Activated T-helper 17 cell treated with anti-CD3 and anti-CD28 coated beads, Interleukin-2, amount 50 U/mL, for 72 hours (primary cell): ENCODE data around the gene TP73. TPM values are rescaled to one million over a fixed set of nuclear protein-coding genes. Genes with fewer than 3 reads are reported as not detected.

ENCODE experiments used
- ATAC-seq: fragments of 150-1000 bp; cut with Tn5 transposase; replicated peaks from 2 replicates; pipeline ENCODE4 v1.10.0; 2021; ENCODE audit warnings: mild to moderate bottlenecking, moderate library complexity
- H3K27ac Mint-ChIP-seq: one replicate; pipeline ENCODE4 v1.8.0; 2022; ENCODE audit warnings: mixed read lengths
- H3K27me3 Mint-ChIP-seq: one replicate; pipeline ENCODE4 v1.8.0; 2022; ENCODE audit warnings: mixed read lengths
- H3K36me3 Mint-ChIP-seq: one replicate; pipeline ENCODE4 v1.8.0; 2022; ENCODE audit warnings: low read depth, mild to moderate bottlenecking, mixed read lengths
- H3K4me1 Mint-ChIP-seq: one replicate; pipeline ENCODE4 v1.8.0; 2022; ENCODE audit warnings: mixed read lengths
- H3K4me3 Mint-ChIP-seq: one replicate; pipeline ENCODE4 v1.8.0; 2022; ENCODE audit warnings: mild to moderate bottlenecking, mixed read lengths
- H3K9me3 Mint-ChIP-seq: one replicate; pipeline ENCODE4 v1.8.0; 2022; ENCODE audit warnings: mixed read lengths
- total RNA-seq, 2 donors: library from RNA; stranded (reverse); gene quantifications; one replicate each; pipeline ENCODE4 v1.2.3, GENCODE V29; 2022

Gene TP73
- total RNA-seq, 2 donors from 2014 or later = 0.95 to 1.1 TPM

DNA sequence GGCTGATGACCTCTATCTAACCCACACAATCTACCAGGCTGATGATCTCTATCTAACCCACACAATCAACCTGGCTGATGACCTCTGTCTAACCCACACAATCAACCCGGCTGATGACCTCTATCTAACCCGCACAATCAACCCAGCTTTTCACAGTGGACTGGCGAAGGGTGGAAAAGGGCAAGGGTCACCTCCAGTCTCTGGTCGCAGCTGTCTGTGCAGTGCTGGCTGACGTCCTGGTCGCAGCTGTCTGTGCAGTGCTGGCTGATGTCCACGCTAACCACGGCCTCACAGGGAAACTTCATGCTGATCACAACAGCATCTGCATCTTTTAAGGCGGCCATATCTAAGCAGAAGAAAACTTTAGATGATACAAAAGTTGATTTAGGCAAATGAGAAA, 87.7 kb downstream of the TP73 start:
- H3K4me1 Mint-ChIP-seq = peaks cover 1% of the 10 kb centered on the region
- no peak overlapping the region for H3K27ac Mint-ChIP-seq
- no peaks in the 10 kb centered on the region for H3K27me3 Mint-ChIP-seq
- no peak for ATAC-seq
- no peaks in the 10 kb centered on the region for H3K9me3 Mint-ChIP-seq
- no peak overlapping the region for H3K4me3 Mint-ChIP-seq
- H3K36me3 Mint-ChIP-seq = peaks cover 21% of the 10 kb centered on the region

DNA sequence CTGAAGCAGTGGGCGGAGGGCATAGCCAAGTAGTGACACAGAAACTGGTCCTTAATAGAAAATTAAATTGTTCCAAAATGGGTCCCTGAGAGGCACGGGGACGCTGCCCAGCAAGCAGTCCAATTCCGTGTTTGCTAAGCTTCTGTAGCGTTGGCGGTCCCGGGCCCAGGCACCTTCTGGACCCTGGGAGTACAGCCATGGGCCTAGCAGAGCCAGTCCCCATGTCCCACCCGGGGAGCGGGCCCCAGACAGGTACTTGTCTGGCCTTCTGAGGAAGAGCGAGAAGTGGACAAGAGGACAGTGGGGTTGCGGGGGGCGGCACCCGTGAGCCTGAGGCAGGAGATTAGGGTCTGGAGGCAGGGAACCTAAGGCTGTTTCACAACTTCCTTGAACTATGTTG, 88.4 kb downstream of the TP73 start:
- H3K36me3 Mint-ChIP-seq = peaks cover 20% of the 10 kb centered on the region
- H3K27ac Mint-ChIP-seq = no peak overlapping the region
- no peaks in the 10 kb centered on the region for H3K27me3 Mint-ChIP-seq
- ATAC-seq = no peak
- no peaks in the 10 kb centered on the region for H3K9me3 Mint-ChIP-seq
- H3K4me3 Mint-ChIP-seq = no peak overlapping the region
- peaks cover 8% of the 10 kb centered on the region for H3K4me1 Mint-ChIP-seq

DNA sequence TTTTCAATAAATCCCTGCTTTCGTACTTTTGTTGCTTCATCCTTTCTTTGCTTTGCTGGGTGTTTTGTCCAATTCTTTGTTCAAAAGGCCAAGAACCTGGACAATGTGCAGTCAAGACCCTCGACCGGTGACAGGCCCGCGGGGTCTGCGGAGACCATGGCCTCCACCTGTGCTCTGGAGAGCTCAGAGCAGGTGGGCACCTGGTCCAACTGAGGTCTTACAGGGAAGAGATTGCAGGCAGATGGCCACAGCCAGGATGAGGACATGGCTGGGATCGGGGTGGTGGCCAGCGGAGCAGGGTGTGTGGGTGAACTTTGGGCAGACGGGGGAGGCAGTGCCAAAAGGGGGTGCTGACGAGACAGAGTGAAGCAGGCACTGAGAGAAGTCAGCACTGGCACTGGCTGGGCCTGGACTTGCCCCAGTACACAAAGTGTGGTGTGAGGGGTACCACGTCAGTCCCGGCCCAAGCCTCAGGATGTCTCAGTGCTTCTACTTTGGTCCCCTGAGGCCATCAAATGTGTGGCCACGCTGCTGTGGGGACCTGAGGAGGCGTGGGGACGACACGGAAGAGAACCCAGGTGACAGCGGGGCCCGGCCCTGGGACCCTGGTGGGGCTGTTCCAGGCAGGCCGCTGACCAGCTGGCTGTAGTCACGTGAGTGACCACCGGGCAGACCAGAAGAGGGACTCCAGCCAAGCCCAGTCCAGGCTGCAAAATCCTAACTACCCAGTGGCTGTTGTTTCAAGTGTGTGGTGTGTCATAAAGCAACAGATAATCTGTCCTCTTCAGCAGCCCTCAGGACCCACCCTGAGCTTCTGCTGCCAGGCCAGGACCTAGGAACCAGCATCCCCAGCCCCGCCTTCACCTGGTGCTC, 89.5 kb downstream of the TP73 start:
- Mint-ChIP-seq H3K4me1 (peaks cover 12% of the 10 kb centered on the region), H3K4me3 (no peak overlapping the region), H3K27ac (no peak overlapping the region), H3K27me3 (no peaks in the 10 kb centered on the region), H3K9me3 (no peaks in the 10 kb centered on the region), H3K36me3 (peaks cover 14% of the 10 kb centered on the region)
- no peak for ATAC-seq

DNA sequence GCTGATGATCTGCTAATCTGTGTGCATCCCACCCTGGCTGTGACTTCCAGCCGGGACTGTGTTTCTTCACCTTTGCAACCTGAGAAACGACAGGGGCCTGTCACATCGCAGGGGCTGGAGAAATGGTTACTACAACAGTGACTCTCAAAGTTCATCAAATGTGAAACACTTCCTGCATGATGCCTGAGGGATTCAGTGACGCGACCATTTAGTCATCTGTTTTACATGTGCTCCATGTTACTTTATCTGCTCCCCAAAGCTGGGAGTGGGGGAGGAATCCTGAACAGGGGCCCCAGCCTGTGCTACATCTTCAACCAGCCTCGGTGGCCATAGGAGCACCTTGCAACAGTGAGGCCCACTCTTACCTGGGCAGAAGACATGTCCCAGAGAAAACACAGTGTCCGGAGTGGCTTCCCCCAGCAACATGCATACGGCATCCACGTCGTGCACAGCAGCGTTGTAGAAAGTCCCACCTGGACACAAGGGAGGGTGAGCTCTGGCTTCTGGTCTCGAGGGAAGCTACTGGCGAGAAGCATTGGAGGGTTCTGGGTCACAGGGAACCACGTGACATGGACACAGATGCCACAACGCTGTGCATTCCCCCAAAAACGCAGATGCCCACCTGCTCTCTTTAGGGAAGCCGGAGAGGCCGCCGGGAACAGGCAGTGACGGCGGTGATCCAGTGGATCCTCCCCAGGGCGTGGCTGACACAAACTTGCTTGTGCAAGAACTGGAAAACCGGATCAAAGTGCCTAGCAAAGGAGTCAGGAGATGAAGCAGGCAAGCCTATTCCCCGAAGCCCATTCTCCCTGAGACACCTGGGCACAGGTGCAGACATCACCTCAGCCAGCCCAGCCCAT, 90.4 kb downstream of the TP73 start:
- H3K27me3 Mint-ChIP-seq = no peaks in the 10 kb centered on the region
- H3K36me3 Mint-ChIP-seq = peaks cover 6% of the 10 kb centered on the region
- H3K9me3 Mint-ChIP-seq = no peaks in the 10 kb centered on the region
- H3K27ac Mint-ChIP-seq = no peak overlapping the region
- peaks cover 12% of the 10 kb centered on the region for H3K4me1 Mint-ChIP-seq
- no peak for ATAC-seq
- no peak overlapping the region for H3K4me3 Mint-ChIP-seq

DNA sequence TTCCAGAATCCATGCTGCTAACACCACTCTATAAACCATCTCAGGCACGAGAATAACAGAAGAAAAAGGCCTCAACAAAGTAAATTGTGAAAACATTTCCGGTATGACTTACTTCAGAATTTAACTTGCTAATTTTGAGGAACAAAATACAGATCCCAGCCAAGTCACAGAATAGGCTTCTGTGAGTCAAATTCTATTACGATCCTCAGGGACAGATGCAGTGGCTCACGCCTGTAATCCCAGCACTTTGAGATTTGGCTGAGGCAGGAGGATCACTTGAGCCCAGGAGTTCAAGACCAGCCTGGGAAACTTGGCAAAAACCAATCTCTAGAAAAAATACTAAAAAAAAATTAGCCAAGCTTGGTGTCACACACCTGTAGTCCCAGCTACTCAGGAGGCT, 91.1 kb downstream of the TP73 start:
- no peak for ATAC-seq
- no peaks in the 10 kb centered on the region for H3K9me3 Mint-ChIP-seq
- peaks cover 6% of the 10 kb centered on the region for H3K36me3 Mint-ChIP-seq
- no peak overlapping the region for H3K4me3 Mint-ChIP-seq
- no peak overlapping the region for H3K27ac Mint-ChIP-seq
- no peaks in the 10 kb centered on the region for H3K27me3 Mint-ChIP-seq
- peaks cover 17% of the 10 kb centered on the region for H3K4me1 Mint-ChIP-seq

DNA sequence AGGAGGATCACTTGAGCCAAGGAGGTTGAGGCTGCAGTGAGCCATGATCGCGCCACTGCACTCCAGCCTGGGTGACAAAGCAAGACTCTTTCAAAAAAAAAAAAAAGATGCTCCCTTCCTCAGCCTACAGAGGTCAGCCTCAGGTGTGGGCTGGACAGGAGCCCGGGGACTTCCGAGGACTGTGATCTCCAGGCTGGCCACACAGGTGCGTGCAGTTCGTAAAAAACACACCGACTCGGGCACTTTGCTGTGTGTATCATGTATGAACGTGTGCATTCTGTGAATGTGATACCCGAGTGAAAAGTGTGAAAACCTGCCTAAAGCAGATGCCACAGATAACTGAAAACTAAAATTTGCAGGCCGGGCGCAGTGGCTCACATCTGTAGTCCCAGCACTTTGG, 91.5 kb downstream of the TP73 start:
- no peak for ATAC-seq
- H3K27me3 Mint-ChIP-seq = no peaks in the 10 kb centered on the region
- peaks cover 18% of the 10 kb centered on the region for H3K4me1 Mint-ChIP-seq
- H3K27ac Mint-ChIP-seq = no peak overlapping the region
- no peak overlapping the region for H3K4me3 Mint-ChIP-seq
- H3K9me3 Mint-ChIP-seq = no peaks in the 10 kb centered on the region
- H3K36me3 Mint-ChIP-seq = peaks cover 6% of the 10 kb centered on the region

DNA sequence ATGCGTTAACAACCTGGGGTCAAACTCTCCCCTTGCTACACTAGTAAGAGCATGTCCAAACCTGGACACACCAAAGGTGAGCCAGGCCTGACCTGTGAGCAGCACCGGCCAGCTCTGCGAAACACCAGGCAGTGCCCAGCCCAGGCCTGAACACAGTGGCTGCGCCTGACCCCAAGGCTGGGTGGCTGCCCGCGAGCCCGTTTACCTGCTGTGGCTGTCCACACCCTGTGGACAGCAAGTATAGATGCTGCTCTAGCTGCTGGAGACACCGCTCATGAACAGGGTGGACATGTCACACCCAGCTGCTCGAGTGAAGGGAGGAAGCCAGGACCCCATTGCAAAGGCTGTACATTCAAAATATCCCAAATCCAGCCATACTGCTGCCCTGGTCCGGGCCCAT, 92.3 kb downstream of the TP73 start:
- H3K36me3 Mint-ChIP-seq = peaks cover 6% of the 10 kb centered on the region
- H3K27ac Mint-ChIP-seq = no peak overlapping the region
- no peaks in the 10 kb centered on the region for H3K9me3 Mint-ChIP-seq
- no peak for ATAC-seq
- H3K27me3 Mint-ChIP-seq = no peaks in the 10 kb centered on the region
- peak overlapping the region; percentile 76 for H3K4me3 Mint-ChIP-seq
- H3K4me1 Mint-ChIP-seq = peaks cover 18% of the 10 kb centered on the region

DNA sequence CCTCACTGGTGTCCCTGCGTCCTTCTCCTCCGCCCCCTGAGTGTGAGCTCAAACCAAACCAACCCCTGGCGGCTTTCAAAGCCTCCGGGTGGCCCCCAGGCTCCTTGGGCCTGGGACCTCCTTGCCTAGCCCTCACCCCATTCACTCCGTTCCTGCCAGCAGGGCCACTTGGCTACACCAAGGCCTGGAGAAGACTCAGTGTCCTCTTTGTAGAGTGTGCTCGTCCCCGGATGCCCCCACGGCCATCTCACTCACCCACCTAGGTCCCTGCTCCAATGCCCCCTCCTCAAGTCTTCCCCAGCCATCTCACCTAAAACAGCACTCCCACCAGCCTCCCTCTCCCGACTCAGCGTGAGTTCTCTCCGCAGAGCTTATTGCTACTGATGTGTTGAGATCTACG, 92.8 kb downstream of the TP73 start:
- no peak for ATAC-seq
- H3K4me1 Mint-ChIP-seq = peaks cover 18% of the 10 kb centered on the region
- no peaks in the 10 kb centered on the region for H3K9me3 Mint-ChIP-seq
- peak overlapping the region; percentile 76 for H3K4me3 Mint-ChIP-seq
- H3K36me3 Mint-ChIP-seq = peaks cover 6% of the 10 kb centered on the region
- peak overlapping the region; percentile 78 for H3K27ac Mint-ChIP-seq
- H3K27me3 Mint-ChIP-seq = no peaks in the 10 kb centered on the region

DNA sequence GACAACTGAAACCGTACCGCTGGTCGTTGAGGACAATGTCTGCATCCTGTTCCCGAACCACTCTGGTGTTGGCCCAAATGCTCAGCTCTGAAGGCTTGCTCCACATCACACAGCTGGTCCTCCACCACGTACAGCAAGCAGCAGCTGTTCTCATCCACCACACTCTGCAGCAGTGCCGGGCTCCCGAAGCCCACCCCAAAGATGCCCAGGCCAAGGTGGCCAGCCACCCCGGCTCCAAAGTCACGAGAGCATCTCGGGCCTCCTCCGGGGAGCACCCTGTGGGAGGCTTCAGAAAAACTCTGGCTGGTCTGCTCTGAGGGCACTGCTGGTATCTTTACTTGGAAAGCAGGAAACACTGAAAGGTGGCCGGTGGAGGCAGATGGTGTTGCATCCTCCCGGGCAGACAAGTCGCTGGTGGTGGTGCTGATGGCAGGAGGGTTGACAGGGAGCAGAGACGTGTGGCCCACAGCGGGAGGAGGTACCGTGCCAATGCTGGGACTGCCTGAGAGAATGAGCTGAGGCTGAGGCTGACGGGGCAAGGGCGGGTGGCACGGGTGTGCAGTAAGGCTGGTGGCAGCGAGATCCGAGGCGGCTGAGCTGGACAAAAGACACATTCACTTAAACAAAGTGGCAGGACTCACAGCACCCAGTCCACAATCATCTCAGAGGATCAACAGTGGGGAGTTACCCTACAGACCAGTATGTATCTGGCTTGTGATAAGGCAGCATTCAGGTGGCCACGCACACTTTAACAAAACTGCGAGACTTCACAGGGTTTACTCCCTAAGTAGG, 93.5 kb downstream of the TP73 start:
- Mint-ChIP-seq H3K27me3 (no peaks in the 10 kb centered on the region), H3K27ac (peak overlapping the region; percentile 78), H3K4me1 (peaks cover 18% of the 10 kb centered on the region), H3K9me3 (no peaks in the 10 kb centered on the region), H3K4me3 (peak overlapping the region; percentile 76), H3K36me3 (peaks cover 6% of the 10 kb centered on the region)
- no peak for ATAC-seq

DNA sequence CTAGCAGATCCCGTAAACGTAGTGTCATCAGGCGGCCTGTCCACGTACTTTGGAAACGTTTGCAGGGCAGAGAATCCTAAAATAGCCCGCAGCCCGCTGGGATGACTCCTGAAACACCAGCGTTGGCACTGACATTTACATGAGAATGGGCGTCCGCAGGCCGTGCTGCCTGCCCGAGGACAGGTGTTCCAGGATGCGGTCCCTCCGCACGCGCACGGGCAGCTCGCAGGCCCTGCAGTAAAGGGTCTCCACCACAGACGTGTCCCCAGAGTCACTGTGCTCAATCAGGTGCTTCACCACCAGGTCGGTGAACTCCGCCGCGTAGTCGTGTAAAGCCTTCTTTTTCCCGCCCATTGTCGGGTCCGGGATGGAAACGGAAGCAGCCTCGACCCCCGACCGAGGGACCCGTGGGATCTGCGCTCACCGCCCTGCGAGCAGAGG, 94.1 kb downstream of the TP73 start:
- Mint-ChIP-seq H3K27ac (peak overlapping the region; percentile 78), H3K27me3 (no peaks in the 10 kb centered on the region), H3K9me3 (no peaks in the 10 kb centered on the region), H3K36me3 (peaks cover 4% of the 10 kb centered on the region), H3K4me1 (peaks cover 18% of the 10 kb centered on the region), H3K4me3 (peak overlapping the region; percentile 76)
- no peak for ATAC-seq

DNA sequence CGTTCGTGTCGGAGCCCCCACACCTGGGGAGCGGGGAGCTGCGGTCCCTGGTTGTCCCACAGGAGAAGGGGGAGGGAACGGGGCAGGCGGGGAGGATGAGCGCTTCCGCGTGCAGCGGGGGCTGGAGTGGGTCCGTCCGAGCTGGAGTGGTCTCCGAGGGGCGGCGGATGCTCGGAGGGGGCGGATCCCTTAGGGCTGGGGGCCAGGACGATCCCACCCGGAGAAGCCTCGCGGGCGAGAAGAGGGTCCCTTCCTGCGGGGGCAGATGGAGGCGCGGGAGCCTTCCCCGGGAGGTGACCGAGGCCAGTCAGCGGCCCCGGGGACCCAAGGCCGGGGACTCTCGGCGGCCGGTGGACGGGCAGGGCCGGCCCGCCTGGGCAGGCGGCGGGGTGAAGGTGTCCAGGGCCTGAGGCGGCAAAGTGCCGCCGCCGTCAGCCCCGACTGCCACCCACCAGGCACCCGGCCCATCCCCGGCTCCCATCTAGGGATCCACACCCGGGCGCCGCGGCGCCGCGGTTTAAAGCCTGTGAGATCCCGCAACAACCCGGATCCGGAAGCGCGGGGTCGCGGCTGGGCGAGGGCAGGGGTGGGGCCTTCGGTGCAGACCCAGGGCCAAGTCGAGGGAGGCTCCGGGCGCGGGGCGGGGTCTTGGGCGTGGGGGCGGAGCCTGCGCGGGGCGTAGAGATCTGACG, 94.7 kb downstream of the TP73 start:
- H3K27ac Mint-ChIP-seq = peak overlapping the region; percentile 78
- H3K9me3 Mint-ChIP-seq = no peaks in the 10 kb centered on the region
- ATAC-seq = peak; percentile 100
- peak overlapping the region; percentile 76 for H3K4me3 Mint-ChIP-seq
- H3K27me3 Mint-ChIP-seq = no peaks in the 10 kb centered on the region
- peaks cover 18% of the 10 kb centered on the region for H3K4me1 Mint-ChIP-seq
- H3K36me3 Mint-ChIP-seq = no peaks in the 10 kb centered on the region

DNA sequence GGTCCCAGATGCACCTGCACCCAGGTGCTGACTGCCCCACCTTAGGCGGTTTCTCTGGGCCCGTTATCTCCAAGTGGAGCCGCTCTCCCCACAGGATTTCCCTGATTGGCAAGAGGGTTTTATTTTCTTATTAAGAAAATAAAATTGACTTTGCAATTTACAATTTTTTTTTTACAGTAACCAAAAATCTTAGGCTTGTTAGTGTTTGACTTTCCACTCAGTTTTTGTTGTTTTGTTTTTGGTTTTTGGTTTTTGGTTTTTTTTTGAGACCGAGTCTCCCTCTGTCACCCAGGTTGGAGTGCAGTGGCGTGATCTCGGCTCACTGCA, 95.2 kb downstream of the TP73 start:
- H3K27ac Mint-ChIP-seq = peak overlapping the region; percentile 62
- no peaks in the 10 kb centered on the region for H3K27me3 Mint-ChIP-seq
- H3K4me1 Mint-ChIP-seq = peaks cover 18% of the 10 kb centered on the region
- peak overlapping the region; percentile 76 for H3K4me3 Mint-ChIP-seq
- no peaks in the 10 kb centered on the region for H3K9me3 Mint-ChIP-seq
- H3K36me3 Mint-ChIP-seq = no peaks in the 10 kb centered on the region
- no peak for ATAC-seq

DNA sequence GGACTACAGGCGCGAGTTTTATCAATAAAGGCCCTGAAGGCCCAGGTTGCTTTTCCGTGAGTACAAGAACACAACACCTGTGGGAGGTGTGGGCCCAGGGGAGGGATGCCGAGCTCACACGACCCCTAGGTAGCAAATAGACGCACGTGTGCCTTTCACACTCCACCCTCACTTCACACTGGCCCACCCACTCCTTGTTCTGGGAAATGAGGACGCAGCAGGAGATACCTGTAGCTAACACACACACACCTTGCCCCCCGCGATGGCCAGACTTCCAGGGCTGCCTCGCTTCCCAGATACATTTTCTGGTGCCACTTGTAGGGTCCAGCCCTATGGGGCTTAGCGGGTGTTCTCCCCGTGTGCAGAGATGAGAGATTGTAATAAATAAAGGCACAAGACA, 95.6 kb downstream of the TP73 start:
- peak overlapping the region; percentile 62 for H3K27ac Mint-ChIP-seq
- no peak for ATAC-seq
- peaks cover 18% of the 10 kb centered on the region for H3K4me1 Mint-ChIP-seq

More for the DNA sequence above, 95.6 kb downstream of the TP73 start:
- Mint-ChIP-seq H3K36me3 (no peaks in the 10 kb centered on the region), H3K9me3 (no peaks in the 10 kb centered on the region), H3K4me3 (peak overlapping the region; percentile 76), H3K27me3 (no peaks in the 10 kb centered on the region)
